Forelimb muscle (tissue), 1 donor: Measurements from ENCODE around the gene SFSWAP. TPM values are rescaled to one million over a fixed set of nuclear protein-coding genes. Genes with fewer than 3 reads are reported as not detected.

Source experiments
- DNase-seq: peaks from one replicate; pipeline ENCODE4 v3.0.0-alpha.2; 2013; ENCODE audit warnings: low read depth
- polyA plus RNA-seq: library from polyadenylated mRNA; unstranded; fragments of 120-200 nt; gene quantifications from one replicate; pipeline ENCODE4 v1.2.1, GENCODE V29; 2013; ENCODE audit not compliant: insufficient read length

The SFSWAP gene
- polyA plus RNA-seq, 1 donor, result 29.2 TPM

DNA sequence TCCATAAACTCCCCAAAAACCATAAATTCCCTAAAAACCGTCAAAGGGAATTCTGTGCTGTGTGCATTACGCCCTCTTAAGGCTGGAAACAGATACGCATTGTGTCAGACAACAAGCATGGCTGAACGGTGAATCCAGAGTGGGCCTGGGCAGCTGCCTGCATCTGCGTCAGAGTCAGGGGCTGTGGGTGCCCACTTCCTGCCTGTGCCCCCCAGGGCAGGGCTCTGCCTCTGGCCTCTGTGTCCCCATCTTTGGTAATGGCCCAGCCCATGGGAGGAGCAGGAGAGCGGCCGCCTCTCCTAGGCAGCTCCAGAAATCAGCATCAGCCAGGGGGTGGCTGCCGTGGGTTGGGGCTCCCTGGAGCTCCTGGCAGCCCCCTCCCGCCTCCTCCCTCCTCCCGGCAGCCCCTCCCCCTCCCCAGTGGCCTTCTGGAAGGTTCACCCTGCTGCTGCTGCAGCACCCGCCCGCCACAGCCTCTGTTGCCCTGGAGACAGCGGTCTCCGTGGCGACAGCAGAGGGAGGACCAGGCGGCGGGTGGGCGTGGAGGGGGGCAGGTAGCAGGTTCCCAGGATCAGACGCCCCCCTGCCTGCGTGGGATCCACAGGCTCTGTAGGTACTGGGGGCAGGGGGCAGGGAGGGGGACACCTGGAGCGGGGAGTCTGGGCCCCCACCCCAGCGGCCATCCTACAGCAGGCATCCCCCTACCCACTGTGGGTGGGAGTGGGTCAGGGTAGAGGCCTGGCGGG lies 123.2 kb downstream of the SFSWAP start:
- DNase-seq, result no peak

DNA sequence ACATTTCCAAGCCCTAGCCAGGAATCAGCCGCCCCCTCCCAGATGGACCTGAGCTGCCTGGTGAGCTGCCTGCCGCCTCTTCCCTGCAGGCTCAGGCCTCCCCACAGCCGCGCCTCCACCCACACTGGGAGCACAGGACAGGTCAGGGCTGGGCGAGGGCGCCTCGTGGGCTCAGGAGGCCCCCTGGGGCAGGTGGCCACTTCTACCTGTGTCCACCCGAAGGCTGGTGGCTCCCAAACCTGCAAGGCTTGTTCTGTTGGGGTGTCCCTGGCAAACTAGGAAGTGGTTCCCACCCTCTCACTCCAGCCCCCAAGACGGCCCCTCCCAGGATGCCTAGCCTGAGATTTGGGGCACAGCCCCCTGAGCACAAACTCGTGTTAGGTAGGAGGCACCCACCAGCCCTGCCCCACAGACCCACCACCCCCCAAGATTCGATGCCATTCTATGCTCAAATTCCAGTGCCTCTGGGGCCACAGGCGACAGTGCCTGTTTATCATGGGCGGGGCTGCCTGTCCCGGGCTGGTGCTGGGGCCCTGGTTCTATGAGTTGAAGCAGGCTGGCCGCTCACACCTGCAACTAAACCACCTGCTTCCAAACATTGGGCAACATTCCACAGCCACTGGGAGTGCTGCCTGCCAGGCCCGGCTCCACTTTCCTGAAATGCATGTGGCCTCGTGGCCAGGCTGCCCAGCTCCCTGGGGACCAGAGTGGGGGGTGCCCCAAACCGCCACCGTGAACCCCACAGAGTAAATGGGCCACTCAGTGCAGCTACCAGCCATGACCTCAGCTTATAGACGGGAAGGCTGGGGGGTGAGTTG lies 124.1 kb downstream of the SFSWAP start:
- DNase-seq, result no peak

DNA sequence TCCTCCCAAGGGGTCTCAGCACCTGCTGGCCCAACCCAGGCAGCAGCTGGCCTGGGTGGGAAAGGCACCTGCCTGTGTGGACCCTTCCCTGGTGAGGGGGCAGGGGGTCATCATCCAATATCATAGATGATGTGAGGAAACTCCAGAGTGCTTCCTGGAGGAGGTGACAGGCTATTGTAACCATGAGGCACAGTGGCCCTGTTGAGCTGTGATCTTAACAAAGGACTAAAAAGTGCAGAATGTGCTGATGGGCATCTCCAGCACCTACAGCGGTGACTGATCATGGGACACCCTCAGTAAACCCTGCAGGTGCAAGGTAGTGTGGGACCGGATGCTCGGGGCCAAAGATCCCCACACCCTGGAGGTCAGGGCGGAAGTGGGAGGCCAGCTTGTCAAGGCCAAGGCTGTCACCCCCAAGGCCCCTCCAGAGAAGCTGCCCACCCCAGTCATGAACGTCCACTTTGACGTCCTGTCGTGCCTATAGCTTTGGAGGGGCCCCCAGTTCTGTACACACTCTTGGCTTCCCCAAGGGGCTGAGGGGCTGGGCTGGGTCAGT lies 124.8 kb downstream of the SFSWAP start:
- DNase-seq, result no peak

DNA sequence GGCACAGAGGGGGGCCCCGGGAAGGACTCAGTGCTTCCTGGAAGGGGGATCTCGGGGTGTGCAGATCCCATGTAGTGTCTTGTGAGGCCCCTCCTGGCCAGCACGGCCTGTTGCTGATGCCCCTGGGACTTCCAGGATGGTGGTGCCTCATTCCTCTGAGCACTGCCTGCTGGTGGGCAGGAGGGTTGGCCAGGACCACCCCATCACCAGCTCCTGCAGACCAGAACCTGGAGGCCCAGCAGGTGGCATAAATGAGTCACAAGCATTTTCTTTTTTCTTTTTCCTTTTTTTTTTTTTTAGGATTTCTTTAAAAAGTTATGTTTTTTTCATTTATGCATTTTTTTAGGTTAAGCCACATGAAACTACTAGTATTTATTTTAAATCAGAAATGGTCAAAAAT lies 125.3 kb downstream of the SFSWAP start:
- DNase-seq, result no peak

DNA sequence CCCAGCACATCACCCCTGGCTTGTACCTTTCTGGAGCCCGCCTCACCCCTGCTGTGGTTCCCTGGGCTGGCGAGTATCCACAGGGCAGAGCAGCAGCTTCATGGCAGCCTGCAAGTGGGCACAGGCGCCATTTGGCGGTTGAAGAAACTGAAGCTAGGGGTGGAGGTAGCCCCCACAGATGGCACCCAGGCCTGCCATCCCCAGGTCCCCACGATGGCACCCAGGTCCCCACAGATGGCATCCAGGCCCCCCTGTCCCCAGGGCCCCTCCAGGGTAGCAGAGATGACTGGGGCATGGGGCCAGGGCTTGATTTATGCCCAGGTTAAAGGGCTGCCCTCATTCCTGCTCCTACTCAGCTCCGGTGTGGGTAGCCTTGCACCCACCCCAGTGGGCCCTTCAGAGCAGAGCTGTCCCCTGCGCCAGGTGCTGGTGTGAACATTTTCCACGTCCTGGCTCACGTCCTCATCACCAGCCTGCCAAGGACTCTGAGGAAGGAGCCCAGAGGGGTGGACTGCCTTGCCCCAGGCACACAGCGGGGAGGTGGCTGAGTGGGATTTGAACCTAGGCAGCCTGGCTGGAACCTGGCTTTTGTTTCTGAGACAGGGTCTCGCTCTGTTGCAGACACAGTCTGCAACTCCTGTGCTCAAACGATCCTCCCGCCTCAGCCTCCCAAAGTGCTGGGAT lies 126.0 kb downstream of the SFSWAP start:
- no peak for DNase-seq

DNA sequence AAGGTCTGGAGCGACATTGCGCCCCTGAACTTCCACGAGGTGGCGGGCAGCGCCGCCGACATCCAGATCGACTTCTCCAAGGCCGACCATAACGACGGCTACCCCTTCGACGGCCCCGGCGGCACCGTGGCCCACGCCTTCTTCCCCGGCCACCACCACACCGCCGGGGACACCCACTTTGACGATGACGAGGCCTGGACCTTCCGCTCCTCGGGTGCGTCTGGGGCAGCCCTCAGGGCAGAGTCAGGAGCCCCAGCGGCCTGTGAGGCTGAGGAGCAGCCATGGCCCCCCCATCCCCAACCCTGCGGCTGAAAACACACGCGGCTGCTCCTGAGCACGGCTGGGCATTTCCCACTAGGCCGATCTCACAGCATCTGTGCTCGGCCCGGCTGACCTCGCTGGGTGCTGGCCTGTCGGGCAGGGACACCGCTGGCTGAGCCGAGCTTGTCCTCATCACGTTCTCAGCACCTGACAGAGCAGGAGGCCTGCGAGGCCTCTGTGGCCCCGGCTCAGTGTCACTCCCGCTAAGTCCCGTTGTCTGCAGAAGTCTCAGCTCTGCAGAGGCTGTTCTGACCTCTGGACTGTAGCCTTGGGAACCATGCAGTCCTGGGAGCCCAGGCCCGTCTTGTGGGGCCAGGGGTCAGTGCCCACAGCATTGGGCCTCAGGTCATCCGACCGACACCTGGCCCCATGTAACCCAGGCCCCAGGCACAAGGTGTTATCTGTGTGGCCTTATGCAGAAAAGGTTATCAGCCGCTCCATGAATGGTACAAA lies 129.9 kb downstream of the SFSWAP start:
- DNase-seq, result no peak

DNA sequence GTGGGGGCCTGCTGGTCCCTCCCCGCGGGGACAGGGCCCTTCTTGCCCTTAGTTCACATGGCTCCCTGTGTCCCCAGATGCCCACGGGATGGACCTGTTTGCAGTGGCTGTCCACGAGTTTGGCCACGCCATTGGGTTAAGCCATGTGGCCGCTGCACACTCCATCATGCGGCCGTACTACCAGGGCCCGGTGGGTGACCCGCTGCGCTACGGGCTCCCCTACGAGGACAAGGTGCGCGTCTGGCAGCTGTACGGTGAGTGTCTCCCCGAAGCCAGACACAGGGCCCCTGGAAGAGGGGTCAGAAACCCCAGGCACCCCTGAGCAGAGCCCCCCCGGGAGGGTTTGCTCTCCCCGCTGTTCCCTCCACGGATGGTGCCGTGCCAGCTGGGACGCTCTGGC lies 130.7 kb downstream of the SFSWAP start:
- DNase-seq, result no peak

DNA sequence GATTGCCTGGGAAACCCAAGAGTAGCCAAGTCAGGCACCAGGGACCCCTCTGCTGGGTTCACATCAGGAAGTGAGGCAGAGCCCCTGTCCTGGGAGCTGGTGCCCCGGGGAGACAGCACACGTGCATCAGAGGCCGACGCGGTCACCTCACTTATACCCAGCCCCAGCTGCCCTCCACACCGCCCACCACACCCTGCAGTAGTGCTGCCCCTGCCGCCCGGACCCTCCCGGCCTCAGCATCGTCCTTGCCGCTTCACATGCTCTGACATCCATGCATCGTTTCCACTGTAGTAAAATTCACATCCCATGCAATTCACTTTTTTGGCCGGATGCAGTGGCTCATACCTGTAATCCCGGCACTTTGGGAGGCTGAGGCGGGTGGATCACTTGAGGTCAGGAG lies 131.3 kb downstream of the SFSWAP start:
- DNase-seq, result no peak

DNA sequence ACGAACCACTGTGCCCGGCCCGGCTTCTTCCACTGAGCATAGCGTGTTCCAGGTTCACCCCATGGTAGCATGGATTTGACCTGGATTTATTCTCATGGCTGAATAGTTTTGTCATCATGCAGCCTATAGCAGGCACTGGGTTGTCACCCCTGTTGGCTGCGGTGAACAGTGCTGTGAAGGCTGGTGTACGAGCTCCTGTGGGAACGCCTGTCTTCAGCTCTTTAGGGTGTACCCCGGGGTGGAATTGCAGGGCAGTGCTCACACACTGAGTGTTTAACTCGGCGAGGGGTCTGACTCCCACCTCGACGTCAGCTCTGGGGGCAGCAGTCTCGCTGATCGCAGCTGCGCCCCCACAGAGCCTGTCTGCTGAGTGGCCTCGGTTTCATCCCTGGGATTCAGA lies 132.6 kb downstream of the SFSWAP start:
- DNase-seq, result no peak

DNA sequence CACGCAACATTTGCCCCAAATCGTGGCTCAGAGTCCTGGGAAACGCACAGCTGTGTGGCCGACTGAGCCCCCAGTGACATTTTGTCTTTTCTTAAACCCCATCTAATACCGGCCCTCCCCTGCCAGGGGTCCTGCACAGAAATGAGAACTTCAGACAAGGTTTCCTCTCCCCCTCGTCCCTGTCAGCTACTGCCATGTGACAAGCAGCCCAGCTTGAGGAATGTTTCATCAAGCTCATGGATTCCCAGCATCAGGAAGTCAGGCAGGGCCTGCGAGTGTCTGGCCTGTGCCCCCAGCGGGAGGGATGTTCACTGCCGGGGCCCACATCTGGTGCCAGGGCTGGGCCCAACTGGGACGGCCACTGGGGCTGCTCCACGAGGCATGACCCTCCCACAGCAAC lies 133.2 kb downstream of the SFSWAP start:
- DNase-seq, result no peak

DNA sequence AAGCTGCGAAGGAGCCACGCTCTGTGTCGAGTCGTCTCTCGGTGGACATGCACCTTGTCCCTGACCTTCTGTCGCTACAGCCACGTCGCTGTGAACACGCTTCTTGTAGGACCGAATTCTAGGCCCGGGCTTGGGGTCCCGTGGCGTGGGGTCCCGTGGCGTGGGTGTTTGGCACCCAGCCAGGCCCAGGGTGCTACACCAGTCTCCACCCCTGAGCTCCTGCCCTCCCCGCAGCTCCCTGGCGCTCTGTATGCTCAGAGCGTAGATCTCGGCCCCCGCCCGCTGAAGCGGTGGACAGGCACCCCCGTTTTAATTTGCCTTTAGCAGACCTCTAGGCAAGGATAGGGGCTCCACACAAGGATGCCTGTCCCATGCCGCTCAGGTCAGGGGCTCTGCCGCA lies 133.8 kb downstream of the SFSWAP start:
- no peak for DNase-seq

DNA sequence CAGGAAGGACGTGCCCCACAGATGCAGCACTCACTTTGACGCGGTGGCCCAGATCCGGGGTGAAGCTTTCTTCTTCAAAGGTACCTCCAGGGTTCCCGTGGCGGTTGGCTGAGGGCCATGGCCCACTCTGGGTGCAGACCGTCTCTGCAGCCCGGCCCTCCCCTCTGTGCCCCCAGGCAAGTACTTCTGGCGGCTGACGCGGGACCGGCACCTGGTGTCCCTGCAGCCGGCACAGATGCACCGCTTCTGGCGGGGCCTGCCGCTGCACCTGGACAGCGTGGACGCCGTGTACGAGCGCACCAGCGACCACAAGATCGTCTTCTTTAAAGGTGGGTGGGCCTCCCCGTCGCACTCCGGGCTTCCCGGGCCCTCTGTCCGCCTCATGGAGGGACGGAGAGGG lies 134.2 kb downstream of the SFSWAP start:
- DNase-seq, result no peak

DNA sequence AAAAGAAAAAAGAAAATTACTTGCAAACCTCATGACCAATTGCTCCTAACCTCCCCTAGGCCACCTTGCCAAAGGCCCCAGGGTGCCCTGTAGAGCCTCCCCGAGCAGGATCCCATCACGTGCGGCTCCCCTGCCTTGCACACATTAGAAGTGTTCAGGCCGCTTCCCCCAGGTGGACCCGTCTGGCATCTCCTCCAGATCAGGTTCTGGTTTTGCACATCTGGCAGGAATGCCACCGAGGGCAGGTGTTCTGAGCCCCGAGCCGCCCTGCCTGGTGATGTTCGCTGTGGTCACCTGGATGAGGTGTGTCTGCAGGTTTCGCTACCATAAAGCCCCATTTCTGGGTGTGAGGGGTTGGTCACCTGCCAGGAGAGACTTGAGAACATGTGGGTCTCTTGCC lies 136.6 kb downstream of the SFSWAP start:
- no peak for DNase-seq

DNA sequence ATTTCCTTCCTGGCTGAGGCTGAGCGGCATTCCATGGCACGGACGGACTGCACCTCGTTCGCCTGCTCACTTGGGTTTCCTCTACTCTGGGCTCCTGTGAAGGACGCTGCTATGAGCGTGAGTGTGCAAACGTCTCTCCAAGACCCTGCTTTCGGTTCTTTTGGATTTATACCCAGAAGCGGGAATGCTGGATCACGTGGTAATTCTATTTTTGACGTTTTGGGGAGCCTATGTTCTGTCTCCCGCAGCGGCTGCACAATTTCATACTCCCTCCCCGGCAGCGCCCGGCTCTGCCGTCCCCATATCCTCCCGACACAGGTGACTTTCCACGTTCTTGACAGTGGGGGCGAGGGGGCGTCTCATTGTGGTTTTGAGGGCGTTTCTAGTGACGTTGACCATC lies 137.9 kb downstream of the SFSWAP start:
- no peak for DNase-seq

Other genes with a start within 250 kb of the SFSWAP start
- gene MMP17, start 117.3 kb downstream of the SFSWAP start, polyA plus RNA-seq, result 4.2 TPM
- gene ULK1, start 183.5 kb downstream of the SFSWAP start, polyA plus RNA-seq, result 24.8 TPM
- gene PUS1, start 218.2 kb downstream of the SFSWAP start, polyA plus RNA-seq, result 12.2 TPM
- gene EP400, start 238.9 kb downstream of the SFSWAP start, polyA plus RNA-seq, result 21.2 TPM